GM18870 (cell line): Measurements from ENCODE around the gene FIGNL2.
"Not testable (repeated sequence)": the region's sequence is repeated elsewhere in the genome, so short reads cannot be mapped to it uniquely, and the experiment has no call there.

Source experiments
- ATAC-seq: cut with Tn5 transposase; IDR thresholded peaks from one replicate; pipeline ENCODE4 v1.9.1; 2021; ENCODE audit warnings: moderate library complexity; ENCODE audit not compliant: unreplicated experiment

FIGNL2 gene, protein sequence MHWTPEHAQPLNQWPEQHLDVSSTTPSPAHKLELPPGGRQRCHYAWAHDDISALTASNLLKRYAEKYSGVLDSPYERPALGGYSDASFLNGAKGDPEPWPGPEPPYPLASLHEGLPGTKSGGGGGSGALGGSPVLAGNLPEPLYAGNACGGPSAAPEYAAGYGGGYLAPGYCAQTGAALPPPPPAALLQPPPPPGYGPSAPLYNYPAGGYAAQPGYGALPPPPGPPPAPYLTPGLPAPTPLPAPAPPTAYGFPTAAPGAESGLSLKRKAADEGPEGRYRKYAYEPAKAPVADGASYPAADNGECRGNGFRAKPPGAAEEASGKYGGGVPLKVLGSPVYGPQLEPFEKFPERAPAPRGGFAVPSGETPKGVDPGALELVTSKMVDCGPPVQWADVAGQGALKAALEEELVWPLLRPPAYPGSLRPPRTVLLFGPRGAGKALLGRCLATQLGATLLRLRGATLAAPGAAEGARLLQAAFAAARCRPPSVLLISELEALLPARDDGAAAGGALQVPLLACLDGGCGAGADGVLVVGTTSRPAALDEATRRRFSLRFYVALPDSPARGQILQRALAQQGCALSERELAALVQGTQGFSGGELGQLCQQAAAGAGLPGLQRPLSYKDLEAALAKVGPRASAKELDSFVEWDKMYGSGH

DNA sequence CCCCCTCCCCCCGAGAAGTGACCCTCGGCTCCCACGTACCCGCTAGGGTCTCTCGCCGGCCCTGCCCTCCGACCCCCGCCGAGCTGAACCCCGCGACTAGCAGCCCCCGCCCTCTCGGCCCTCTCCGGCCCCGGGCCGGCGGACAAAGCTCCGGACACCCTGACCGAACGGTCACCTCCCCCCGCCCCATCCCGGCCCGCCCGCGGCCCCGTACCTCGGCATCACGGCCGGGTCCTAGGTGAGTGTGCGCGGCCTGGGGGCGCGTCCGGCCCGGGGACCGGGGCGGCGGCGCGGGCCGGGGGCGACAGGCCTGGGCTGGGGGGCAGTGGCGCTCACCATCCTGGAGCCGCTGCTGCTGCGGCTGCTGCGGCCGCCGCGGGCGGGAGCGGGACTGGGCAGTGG lies at the start of gene FIGNL2:
Gene FIGNL2 (minus strand): TSS at position 393 of the 402 bp plus-strand sequence. CDS start 26,305 bp downstream, outside the sequence.
- ATAC-seq: no peak

DNA sequence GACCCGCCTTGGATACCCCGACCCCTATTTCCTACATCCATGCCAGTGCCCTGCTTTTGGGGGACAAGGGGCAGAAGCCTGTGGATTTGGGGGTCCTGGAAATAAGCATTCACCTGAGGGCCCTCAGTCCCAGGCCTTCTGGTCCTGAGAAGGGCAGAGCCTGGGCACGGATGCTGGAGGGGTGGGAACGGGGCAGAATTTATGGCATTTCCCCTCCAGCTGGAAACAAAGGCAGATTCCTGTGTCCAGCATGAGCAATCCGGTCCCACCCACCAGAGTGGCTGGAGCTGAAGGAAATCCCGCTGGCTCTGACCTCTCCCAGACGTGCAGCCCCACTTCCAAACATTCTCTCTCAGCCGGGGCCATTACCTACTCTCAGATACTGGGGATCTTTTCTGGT lies 48.7 kb upstream of the FIGNL2 start:
- ATAC-seq: no peak

DNA sequence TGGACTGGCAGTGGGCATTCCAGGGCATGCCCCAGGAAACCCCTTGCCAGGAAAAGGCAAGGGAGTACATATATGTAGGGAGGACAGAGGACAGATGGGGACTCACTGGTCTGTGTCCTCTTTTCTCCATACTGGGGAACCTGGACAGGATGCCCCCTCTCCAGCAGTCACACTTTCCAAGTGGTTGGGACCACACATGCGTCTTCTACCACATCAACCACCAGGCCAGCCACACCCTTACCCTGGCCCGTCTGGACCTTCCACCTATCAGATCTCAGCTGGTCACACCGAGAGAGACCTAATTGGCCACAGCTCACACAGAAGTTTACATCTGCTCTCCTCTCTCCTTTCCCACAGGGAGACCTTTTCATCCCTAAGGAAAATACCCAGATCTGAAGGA lies 47.7 kb upstream of the FIGNL2 start:
- ATAC-seq: no peak

DNA sequence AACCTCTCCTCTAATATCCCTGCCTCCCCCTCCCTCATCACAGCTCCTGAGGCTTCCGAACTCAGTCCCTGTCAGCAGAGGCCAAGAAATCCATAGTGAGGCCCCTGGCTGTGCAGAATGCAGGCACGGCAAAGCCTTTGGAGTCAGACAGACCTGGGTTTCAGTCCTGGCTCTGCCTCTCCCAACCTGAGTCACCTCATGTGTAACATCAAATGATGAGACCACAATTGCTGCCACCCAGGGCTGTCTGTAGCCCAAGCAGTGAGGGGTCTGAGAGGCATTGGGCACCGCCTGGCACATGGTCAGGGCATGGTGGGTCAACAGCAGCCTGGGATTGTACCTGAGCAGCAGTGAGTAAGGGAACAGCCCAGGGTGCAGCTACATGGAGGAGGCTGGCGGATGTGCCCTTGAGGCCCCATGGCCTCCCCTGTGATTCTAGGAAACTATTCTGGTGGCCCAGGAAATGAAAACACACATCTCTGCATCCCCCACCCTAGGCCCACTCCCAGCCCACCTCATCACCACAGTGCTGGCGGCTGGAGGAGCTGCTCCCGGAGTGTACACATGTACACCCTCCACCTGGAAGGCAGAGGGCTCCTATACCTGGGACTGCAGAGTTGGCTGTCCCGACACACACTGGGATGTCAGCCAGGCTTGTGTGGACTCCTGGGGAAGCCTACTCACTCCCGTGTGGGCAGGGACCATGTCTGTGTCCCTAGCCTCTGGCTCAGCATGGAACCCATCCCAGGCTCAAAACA lies 47.0 kb upstream of the FIGNL2 start:
- no peak for ATAC-seq

DNA sequence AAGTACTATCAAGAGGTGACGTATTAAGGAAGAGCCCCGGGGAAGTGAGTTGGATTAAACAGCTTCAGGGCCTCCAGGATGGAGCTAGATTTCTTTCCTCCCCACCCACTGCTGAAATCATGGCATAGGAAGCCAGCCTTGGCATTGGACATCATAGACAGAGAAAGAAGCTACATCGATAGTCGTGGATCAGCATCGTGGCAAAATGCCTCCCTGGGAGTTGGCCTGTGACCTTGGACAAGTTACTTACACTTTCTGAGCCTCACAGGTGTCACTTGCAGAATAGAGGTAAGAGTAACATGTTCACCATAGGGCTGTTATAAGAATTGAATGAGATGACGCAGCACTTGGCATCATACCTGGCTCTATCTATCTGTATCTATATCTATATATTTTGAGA lies 45.3 kb upstream of the FIGNL2 start:
- ATAC-seq: no peak

DNA sequence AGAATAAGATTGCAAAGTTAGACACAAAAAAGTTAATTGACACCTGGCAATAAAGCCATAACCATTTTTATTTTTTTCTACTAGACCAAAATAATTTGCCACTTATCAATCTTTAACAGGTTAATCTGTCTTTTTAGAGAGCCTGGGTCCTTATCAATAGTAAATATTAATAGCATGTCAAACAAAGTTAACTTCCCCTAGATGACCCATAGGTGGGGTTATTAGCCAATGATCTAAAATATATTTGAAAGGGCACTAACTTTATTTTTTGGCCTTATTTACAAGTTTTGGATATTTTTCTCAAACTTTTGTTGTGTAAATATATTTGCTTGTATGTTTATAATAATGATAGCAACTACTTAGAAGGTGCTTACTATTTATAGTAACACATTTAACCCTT lies 43.3 kb upstream of the FIGNL2 start:
- no peak for ATAC-seq

DNA sequence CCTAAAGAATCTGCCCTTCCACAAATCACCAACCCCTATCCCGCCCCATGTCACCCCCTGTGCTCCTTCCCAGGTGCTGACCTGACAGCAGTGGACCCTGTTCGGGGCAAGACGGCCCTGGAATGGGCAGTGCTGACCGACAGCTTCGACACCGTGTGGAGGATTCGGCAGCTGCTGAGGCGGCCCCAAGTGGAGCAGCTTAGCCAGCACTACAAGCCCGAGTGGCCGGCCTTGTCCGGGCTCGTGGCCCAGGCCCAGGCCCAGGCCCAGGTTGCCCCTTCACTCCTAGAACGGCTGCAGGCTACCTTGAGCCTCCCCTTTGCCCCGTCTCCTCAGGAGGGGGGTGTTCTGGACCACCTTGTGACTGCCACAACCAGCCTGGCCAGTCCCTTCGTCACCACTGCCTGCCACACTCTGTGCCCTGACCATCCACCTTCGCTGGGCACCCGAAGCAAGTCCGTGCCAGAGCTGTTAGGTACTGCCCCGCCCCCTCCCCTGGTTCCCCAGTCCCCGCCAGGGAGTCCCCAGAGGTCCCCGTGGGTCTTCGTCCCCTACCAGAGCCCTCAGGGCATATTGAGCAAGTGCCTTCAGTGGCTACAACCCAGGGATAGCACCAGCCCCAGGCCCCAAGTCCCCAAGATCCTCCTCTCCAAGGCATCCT lies 42.1 kb upstream of the FIGNL2 start:
- ATAC-seq: no peak

DNA sequence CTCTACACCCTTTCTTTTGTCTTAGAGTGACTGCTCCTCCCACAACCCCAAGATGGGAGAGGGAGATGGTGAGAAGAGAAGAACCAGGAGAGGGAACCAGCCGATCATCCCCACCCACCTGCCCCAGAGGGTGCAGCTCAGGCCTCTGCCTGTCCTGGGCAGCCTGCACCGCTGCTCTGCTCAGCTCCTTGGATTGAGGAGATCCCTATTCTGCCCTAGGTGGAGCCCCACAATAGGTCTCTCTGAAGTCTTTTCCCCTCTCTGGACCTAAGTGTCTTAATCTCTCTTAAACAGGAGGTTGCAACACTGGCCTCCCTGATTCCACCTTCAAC lies 41.6 kb upstream of the FIGNL2 start:
- no peak for ATAC-seq

DNA sequence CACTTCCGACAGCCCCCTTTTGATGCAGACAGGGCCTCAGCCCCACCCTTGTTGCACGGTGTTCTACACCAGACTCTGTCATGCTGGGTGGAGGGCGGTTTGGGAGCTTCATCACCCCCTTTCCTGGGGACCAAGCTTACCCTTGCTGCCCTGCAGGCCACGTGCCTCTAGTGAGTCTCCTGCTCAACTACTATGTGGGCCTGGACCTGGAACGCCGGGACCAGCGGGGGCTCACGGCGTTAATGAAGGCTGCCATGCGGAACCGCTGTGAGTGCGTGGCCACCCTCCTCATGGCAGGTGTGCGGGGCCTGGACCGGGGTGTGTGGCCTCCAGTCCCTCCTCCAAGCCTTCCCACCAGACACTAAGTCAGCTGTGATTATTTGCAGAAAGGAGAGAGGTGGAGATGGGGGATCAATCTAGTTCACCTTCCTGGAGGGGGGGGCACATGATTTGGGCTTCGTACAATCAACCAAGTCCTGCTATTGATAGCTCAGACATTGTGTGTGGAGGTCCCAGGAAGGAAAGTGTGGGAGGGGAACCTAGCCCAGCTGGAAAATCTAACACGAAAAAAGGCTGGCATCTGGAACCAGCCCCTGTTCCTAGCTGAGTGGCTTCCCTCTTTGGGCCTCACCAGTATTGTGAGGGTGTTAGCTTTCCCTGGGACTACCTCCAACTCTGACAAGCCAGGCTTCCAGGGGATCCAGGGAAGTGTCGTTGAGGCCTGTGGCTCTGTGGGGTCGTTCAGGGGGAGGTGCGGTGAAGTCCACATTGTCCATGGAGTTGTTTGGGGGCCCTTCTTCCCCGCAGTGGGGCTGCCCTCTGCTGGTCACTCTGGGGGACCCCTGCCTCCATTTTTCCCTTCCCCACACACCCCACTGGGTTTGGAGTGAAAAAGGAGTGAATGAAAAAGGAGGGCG lies 41.0 kb upstream of the FIGNL2 start:
- ATAC-seq: no peak

DNA sequence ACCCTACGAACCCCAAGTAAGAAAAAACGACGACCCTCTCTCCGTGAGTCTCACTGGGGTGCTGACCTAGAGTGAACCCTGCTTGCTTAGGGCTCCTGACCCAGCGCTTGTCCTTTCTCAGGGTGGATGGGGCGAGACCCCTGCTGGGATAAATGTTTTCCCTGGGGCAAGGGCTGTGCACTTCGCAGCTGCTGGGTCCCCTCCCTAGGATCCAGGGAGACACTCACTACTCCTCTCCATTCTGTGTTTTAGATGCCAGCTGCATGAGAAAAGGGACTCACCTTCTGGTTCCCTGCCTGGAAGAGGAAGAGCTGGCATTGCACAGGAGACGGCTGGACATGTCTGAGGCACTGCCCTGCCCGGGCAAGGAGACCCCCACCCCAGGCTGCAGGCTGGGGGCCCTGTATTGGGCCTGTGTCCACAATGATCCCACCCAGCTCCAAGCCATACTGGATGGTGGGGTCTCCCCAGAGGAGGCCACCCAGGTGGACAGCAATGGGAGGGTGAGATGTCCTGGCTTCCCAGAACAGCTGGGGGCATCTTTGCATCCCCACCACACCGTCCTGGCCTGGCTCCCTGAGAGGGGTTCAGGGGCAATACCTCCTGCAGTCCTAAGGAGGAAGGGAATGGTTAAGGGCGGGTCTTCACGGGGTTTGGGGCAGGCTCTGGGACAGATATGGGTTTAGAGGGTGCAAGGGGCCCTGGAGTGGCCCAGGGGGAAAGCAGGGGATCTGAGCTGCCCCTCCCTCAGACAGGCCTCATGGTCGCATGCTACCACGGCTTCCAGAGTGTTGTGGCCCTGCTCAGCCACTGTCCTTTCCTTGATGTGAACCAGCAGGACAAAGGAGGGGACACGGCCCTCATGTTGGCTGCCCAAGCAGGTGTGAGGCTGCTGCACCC lies 40.0 kb upstream of the FIGNL2 start:
- no peak for ATAC-seq

DNA sequence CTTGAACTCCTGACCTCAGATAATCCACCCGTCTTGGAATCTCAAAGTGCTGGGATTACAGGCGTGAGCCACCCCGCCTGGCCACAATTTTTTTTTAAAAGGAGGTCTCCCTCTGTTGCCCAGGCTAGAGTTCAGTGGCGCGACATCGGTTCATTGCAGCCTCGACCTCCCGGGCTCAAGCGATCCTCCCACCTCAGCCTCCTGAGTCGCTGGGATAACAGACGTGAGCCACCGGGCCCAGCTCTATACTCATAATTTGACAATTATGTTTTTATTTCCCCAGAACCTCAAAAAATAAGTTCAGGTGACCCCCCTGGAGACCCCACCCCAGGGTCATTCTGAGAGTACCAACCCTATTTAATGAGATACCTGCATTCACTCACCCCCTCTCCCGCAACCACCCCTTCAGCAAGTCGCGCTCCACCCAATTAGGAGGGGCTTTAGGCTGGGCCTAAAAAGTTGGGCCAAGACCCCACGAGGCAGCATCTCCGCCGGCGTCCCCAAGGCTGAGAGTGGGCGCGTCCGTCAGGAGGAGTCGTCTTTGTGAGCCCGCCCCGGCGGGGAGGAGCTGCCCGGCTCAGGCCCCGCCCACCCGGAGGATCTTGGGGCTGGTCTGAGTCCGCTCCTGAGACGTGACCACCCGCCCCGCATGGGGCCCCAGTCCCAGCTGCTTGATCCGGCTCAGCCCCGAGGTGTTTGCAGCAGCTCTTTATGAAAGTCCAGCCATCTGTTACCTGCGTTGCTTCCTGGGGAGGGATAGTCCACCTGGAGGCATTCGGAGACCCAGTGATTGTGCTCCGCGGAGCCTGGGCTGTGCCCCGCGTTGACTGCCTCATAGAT lies 39.2 kb upstream of the FIGNL2 start, which contains the start of gene ANKRD33:
Gene ANKRD33 (plus strand): TSS at position 628 of the 840 bp plus-strand sequence. CDS start 84 bp downstream, at position 712.
- ATAC-seq: no peak

DNA sequence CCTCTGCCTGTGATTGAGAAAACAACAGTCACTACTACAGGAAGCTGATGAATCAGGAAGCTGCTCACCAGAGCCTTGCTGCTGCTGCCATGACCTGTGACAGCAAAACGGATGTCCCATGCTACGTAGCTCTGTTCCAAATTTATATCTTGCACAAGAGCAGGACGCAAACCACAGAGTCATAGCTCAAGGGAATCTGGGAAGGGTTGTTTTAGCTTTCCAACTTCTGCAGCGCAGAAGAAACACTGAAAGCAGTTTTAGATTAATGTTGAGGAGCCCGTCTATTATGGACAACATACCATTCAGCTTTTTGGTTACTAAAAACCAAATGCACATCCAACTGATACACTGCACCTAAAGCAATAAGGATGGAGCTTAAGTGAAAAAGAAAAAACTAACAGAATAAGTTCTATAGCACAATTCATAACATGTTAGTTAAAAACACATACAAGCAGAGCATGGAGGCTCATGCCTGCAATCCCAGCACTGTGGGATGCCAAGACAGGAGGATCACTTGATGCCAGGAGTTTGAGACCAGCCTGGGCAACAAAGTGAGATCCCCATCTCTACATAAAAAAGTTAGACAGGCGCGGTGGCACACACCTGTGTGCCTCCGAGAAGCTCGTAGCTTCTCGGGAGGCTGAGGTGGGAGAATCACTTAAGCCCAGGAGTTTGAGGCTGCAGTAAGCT lies 37.6 kb upstream of the FIGNL2 start:
- no peak for ATAC-seq

DNA sequence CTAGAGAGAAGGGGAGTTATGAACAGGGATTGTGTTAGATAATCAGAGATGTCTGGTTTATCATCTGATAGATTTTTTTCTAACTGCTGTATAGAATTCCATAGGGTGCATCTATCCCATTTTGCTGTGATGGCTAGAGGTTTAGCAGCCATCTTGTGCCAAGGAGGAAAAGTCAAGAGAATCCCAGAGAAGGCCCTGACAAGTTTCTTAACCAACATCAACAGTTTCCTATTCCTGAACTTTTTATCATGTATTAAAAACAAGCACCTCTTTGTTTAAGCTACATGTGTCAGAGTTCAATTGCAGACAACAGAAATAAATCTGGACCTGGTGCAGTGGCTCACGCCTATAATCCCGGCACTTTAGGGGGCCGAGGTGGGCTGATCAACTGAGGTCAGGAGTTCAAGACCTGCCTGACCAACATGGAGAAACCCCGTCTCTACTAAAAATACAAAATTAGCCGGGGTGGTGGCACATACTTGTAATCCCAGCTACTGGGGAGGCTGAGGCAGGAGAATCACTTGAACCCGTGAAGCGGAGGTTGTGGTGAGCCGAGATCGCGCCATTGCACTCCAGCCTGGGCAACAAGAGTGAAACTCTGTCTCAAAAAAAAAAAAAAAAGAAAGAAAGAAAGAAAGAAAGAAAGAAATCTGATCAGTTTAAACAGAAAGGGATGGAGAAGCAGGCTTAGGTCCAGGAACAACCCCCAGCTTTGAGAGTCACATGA lies 36.9 kb upstream of the FIGNL2 start:
- not testable (repeated sequence) for ATAC-seq

DNA sequence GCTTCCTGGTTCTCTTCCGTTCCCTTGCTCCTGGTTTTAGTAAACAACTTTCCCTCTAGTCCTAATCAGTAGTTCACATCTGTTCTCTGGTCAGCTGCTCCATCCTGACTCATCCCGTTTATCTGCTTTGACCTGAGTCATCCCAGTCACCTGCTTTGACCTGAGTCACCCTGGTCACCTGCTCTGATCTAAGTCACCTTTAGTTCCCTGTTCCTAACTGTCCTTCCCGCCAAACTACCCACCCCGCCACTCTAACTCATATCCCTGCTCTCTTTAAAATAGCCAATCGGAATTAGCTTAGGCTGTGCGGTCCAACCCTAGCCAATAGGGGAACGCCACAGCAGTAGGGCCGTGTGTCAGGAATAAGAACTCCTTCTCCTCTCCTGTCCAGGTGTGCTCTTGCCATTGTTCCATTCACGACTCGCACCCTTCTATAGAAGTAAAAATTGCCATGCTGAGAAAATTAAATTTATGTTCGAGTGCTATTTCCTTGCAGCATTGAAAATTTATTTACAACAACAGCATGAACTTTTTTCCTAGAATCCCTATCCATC lies 36.2 kb upstream of the FIGNL2 start:
- no peak for ATAC-seq

DNA sequence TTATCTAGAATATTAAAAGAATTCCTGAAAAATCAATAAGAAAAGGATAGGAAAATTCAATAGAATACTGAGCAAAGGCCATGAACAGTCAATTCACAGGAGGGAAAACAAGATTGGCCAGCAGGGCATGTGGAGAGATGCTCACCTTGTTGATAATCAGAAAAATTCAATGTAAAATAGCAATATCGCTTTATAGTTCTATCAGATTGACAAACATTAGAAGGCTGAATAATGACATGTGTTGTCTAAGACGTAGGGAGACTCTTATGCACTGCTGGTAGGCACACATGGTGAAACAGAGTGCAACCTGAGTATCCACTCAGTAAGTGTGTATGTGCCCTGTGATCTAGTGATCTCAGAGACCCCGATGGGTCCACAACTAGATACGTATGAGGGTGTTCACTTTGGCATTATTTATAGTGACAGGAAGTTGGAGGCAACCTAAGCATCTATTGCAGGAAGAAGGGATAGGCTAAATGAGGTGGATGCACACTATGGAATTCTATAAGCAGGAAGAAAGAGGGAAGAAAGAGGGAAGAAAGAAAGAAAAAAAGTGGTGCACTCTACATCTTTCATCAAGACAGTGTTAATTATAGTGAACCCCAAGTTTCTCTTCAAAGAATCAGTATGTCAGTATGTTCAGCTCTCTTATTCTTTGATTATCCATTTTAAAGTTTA lies 35.6 kb upstream of the FIGNL2 start:
- no peak for ATAC-seq

DNA sequence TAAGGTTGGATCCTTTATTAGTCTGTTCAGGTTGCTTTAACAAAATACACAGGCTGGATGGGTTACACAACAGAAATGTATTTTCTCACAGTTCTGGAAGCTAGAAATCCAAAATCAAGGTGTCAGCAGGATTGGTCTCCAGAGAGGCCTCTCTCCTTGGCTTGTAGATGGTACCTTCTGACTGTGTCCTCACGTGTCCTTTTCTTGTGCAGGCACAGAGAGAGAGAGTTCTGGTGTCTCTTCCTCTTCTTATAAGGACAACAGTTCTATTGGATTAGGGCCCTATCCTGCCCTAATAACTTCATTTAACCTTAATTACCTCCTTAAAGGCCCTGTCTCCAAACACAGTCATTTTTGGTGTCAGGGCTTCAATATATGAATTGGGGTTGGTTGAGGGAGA lies 34.8 kb upstream of the FIGNL2 start:
- no peak for ATAC-seq
